ENCODE results near the gene WDR74.
"Not testable (repeated sequence)": the region's sequence is repeated elsewhere in the genome, so short reads cannot be mapped to it uniquely, and the experiment has no call there.

WDR74 gene

GRCh38 chr11:62875698-62876478, 36.5 kb upstream of the WDR74 start:
- Mint-ChIP-seq H3K9me3 (no peaks in the 10 kb centered on the region), H3K4me3 (no peak overlapping the region), H3K27me3 (no peaks in the 10 kb centered on the region), H3K36me3 (ENCODE audit: low read depth) (peaks cover 23% of the 10 kb centered on the region), H3K4me1 (peaks cover 14% of the 10 kb centered on the region), H3K27ac (no peak overlapping the region)
- ATAC-seq = no peak
- no peak for DNase-seq

GRCh38 chr11:62874851-62875250, 35.5 kb upstream of the WDR74 start:
- DNase-seq (no peak), ATAC-seq (no peak)
- Mint-ChIP-seq H3K4me3 (no peak overlapping the region), H3K27me3 (no peaks in the 10 kb centered on the region), H3K36me3 (ENCODE audit: low read depth) (peaks cover 22% of the 10 kb centered on the region), H3K27ac (no peak overlapping the region), H3K9me3 (no peaks in the 10 kb centered on the region), H3K4me1 (peaks cover 7% of the 10 kb centered on the region)

- DNase-seq (no peak), ATAC-seq (no peak)
- H3K9me3 Mint-ChIP-seq = no peaks in the 10 kb centered on the region
- H3K4me1 Mint-ChIP-seq = peaks cover 21% of the 10 kb centered on the region
- H3K36me3 Mint-ChIP-seq (ENCODE audit: low read depth) = peaks cover 18% of the 10 kb centered on the region
- no peaks in the 10 kb centered on the region for H3K27me3 Mint-ChIP-seq
- H3K27ac Mint-ChIP-seq = no peak overlapping the region
- H3K4me3 Mint-ChIP-seq = no peak overlapping the region
Observed at GRCh38 chr11:62865635-62866034, 26.2 kb upstream of the WDR74 start.

GRCh38 chr11:62863687-62864335, 24.4 kb upstream of the WDR74 start:
- Mint-ChIP-seq H3K36me3 (ENCODE audit: low read depth) (peaks cover 15% of the 10 kb centered on the region), H3K27me3 (no peaks in the 10 kb centered on the region), H3K4me1 (peaks cover 30% of the 10 kb centered on the region), H3K9me3 (no peaks in the 10 kb centered on the region), H3K4me3 (no peak overlapping the region), H3K27ac (no peak overlapping the region)
- no peak for ATAC-seq
- DNase-seq = no peak

- not testable (repeated sequence) for H3K27ac Mint-ChIP-seq, H3K4me3 Mint-ChIP-seq
- H3K4me1 Mint-ChIP-seq = peaks cover 46% of the 10 kb centered on the region
Observed at GRCh38 chr11:62861564-62862192, 22.3 kb upstream of the WDR74 start.

GRCh38 chr11:62860835-62861563, 21.6 kb upstream of the WDR74 start:
- Mint-ChIP-seq H3K4me1 (peaks cover 51% of the 10 kb centered on the region), H3K36me3 (ENCODE audit: low read depth) (peaks cover 32% of the 10 kb centered on the region), H3K9me3 (no peaks in the 10 kb centered on the region), H3K27me3 (peaks cover 2% of the 10 kb centered on the region), H3K4me3 (no peak overlapping the region), H3K27ac (no peak overlapping the region)
- no peak for DNase-seq
- ATAC-seq = peak; percentile 35

More at GRCh38 chr11:62861564-62862192, 22.3 kb upstream of the WDR74 start:
- H3K36me3 Mint-ChIP-seq (ENCODE audit: low read depth) = peaks cover 31% of the 10 kb centered on the region
- ATAC-seq, H3K27me3 Mint-ChIP-seq, H3K9me3 Mint-ChIP-seq, DNase-seq: not testable (repeated sequence)

GRCh38 chr11:62859281-62859703, 19.9 kb upstream of the WDR74 start:
- H3K4me3 Mint-ChIP-seq, DNase-seq, H3K27me3 Mint-ChIP-seq, H3K27ac Mint-ChIP-seq, H3K9me3 Mint-ChIP-seq, ATAC-seq: not testable (repeated sequence)
- Mint-ChIP-seq H3K36me3 (ENCODE audit: low read depth) (peaks cover 45% of the 10 kb centered on the region), H3K4me1 (peaks cover 66% of the 10 kb centered on the region)

- H3K27me3 Mint-ChIP-seq = peaks cover 7% of the 10 kb centered on the region
- peaks cover 73% of the 10 kb centered on the region for H3K4me1 Mint-ChIP-seq
- H3K9me3 Mint-ChIP-seq = no peaks in the 10 kb centered on the region
- H3K36me3 Mint-ChIP-seq (ENCODE audit: low read depth) = peaks cover 51% of the 10 kb centered on the region
- ATAC-seq (no peak), DNase-seq (no peak)
- peak overlapping the region; percentile 99 for H3K27ac Mint-ChIP-seq
- H3K4me3 Mint-ChIP-seq = peak overlapping the region; percentile 95
Observed at GRCh38 chr11:62858201-62858600, 18.8 kb upstream of the WDR74 start.

- no peak for ATAC-seq
- DNase-seq = no peak
- Mint-ChIP-seq H3K4me3 (peak overlapping the region; percentile 95), H3K36me3 (ENCODE audit: low read depth) (peaks cover 55% of the 10 kb centered on the region), H3K9me3 (no peaks in the 10 kb centered on the region), H3K27me3 (peaks cover 7% of the 10 kb centered on the region), H3K4me1 (peaks cover 76% of the 10 kb centered on the region), H3K27ac (peak overlapping the region; percentile 99)
Observed at GRCh38 chr11:62857541-62857982, 18.2 kb upstream of the WDR74 start.

- peaks cover 67% of the 10 kb centered on the region for H3K36me3 Mint-ChIP-seq (ENCODE audit: low read depth)
- ATAC-seq = no peak
Observed at GRCh38 chr11:62856333-62856895, 17.0 kb upstream of the WDR74 start.

GRCh38 chr11:62855571-62856332, 16.4 kb upstream of the WDR74 start:
- Mint-ChIP-seq H3K27ac (peak overlapping the region; percentile 99), H3K9me3 (no peaks in the 10 kb centered on the region), H3K4me3 (peak overlapping the region; percentile 95), H3K27me3 (peaks cover 7% of the 10 kb centered on the region), H3K4me1 (peaks cover 75% of the 10 kb centered on the region), H3K36me3 (ENCODE audit: low read depth) (peaks cover 68% of the 10 kb centered on the region)
- DNase-seq (peak; percentile 98), ATAC-seq (peak; percentile 85)

More at GRCh38 chr11:62856333-62856895, 17.0 kb upstream of the WDR74 start:
- peaks cover 7% of the 10 kb centered on the region for H3K27me3 Mint-ChIP-seq
- peaks cover 81% of the 10 kb centered on the region for H3K4me1 Mint-ChIP-seq
- peak overlapping the region; percentile 95 for H3K4me3 Mint-ChIP-seq
- H3K9me3 Mint-ChIP-seq = no peaks in the 10 kb centered on the region
- peak overlapping the region; percentile 99 for H3K27ac Mint-ChIP-seq
- DNase-seq = no peak

- Mint-ChIP-seq H3K27me3 (peaks cover 7% of the 10 kb centered on the region), H3K27ac (peak overlapping the region; percentile 99), H3K36me3 (ENCODE audit: low read depth) (peaks cover 68% of the 10 kb centered on the region), H3K4me3 (peak overlapping the region; percentile 95), H3K4me1 (peaks cover 73% of the 10 kb centered on the region), H3K9me3 (no peaks in the 10 kb centered on the region)
- DNase-seq = no peak
- ATAC-seq = no peak
Observed at GRCh38 chr11:62854825-62855570, 15.6 kb upstream of the WDR74 start.
